Lung microvascular endothelial cell (primary cell): ENCODE results near the gene CHL1. TPM values are rescaled to one million over a fixed set of nuclear protein-coding genes. Genes with fewer than 3 reads are reported as not detected.

Experiments
- DNase-seq, 2 donors: peaks; one replicate each; pipeline versions ENCODE4 v3.0.0 to v3.0.0-alpha.2; 2010; ENCODE audit warnings: low read depth in 2 of 2
- total RNA-seq: library from RNA; depleted of rRNA; stranded (reverse); fragments of >200 nt; gene quantifications from 2 replicates; pipeline ENCODE4 v1.2.1, GENCODE V29; 2014

Gene CHL1
- total RNA-seq, 1 donor from 2014 or later, result not detected

GRCh38 chr3:278300-279064 lies 81.9 kb downstream of the CHL1 start:
- DNase-seq, result no peak

- no peak for DNase-seq
Observed at GRCh38 chr3:279325-279724, 82.8 kb downstream of the CHL1 start.

GRCh38 chr3:280681-281080 lies 84.1 kb downstream of the CHL1 start:
- DNase-seq, result no peak

DNA sequence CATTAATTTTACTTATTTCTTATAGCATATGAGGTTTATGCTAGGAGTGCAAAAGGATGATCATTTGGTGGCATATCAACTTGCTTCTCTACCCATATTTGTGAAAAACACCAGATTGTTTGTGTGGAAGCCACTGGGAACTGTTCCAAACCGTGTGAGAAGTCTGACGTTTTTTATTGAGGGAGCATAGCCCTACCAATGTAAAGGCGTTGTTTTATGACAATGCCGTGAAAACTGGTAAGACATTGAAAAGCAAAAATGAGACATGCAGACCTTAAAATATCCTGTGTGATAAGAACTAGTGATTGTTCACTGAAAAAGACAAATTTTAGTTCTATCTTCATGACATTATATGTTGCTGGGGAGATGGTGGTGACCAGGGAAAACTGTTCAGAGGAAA lies 87.8 kb downstream of the CHL1 start:
- DNase-seq, result no peak

DNA sequence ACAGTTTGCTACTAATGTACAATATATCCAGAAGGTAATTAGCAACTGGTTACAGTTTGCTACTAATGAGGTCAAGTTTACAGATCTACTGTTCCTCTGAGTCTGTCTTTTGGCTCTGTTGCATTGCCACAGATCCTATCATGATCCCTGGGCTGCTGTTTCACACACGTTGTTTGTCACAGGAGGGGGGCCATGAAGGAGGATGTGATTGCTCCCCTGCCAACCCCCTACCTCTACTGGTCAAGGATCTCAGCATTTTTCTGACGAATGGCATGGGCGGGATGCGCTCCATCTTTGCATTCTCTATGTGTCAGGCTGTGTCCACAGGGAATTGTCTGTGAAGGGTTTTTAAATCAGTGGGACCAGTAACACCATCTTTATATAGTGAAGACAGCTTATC lies 91.9 kb downstream of the CHL1 start:
- DNase-seq, result no peak

- no peak for DNase-seq
Observed at GRCh38 chr3:291028-291427, 94.5 kb downstream of the CHL1 start.

- no peak for DNase-seq
Observed at GRCh38 chr3:291646-292436, 95.3 kb downstream of the CHL1 start.

DNA sequence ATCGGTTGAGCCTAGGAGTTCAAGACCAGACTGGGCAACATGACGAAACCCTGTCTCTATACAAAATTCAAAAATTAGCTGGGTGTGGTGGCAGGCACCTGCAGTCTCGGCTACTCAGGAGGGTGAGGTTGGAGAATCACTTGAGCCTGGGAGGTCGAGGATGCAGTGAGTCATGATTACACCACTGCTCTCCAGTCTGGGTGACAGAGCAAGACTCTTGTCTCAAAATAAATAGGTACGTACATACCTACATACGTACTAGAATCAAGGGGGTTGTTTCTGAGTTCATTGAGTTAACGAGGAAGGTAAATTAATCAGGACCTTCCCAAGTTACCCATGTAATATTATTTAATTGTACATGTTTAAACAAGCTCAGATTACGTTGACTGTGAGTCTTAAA lies 97.5 kb downstream of the CHL1 start:
- no peak for DNase-seq

GRCh38 chr3:294581-294980 lies 98.0 kb downstream of the CHL1 start:
- no peak for DNase-seq

DNA sequence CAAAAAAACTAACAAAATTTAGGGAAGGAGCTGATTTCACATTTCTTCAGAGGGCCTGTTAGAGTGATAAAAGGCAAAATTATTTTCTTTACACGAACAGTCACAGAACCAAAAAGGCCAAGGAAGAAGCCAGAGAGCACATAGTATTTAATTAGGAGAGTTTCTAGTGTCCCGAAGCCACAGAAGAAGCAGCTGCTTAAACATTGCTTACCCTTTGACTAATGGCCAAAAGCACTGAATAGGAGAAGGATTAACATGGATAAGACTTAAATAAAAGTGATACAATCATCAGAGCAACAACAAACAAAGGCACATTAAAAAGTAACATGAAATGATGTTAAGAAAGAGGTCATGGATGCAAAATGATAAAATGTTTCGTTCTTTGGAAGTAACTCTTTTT lies 98.6 kb downstream of the CHL1 start:
- no peak for DNase-seq

- DNase-seq, result no peak
Observed at GRCh38 chr3:297585-297984, 101.0 kb downstream of the CHL1 start.

DNA sequence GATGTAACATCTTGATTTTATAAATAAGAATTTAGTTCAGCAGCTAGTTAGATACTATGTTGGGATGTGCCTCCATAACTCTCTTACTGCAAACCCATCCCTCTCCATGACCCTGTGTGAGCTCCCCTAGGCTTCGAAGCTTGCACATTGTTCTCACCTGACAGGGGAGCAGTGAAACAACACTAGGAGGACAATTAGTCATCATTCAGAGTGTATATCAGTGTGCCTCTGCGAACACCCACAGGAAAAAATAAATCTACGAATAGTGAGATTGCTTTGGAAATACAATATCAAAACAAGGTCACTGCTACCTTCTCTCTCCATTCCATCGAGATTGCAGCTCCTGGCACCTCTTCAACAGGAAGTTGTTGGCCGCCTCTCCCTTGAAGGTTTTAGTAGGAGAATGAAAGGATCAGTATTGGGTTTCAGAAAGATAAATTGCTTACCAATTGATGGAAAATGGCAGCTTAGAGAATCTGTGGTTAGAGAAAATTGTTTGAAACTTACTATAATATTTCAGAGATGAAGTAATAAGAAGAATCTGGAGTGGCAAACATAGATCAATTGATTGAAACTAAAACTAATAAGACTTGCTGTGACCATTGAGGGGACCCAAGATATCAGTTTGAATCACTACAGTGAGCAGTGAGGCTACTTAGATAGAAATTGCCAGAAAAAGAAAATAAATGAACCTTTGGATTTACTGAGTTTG lies 103.2 kb downstream of the CHL1 start:
- DNase-seq, result no peak

- DNase-seq, result no peak
Observed at GRCh38 chr3:307182-307581, 110.6 kb downstream of the CHL1 start.

GRCh38 chr3:308597-309321 lies 112.2 kb downstream of the CHL1 start:
- DNase-seq, result no peak

- no peak for DNase-seq
Observed at GRCh38 chr3:312160-312733, 115.7 kb downstream of the CHL1 start.

DNA sequence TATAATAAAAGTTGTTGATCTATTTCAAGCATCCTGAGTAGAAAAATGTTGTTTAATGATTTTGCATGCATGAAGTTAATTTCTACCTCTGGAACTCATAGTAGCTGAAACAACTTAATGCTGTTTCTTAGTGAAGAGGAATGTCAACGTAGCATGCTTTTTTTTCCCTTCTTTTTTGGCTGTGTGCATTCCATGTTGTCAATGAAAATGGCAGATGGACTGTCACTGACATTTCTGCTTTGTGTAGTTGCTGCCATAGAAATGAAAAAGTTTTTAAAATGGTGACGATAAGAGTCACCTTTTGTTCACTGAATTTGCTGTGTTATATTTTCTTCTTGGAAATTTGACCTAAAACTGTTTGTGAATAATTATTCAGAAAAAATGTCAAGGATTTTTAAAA lies 116.3 kb downstream of the CHL1 start:
- no peak for DNase-seq

DNA sequence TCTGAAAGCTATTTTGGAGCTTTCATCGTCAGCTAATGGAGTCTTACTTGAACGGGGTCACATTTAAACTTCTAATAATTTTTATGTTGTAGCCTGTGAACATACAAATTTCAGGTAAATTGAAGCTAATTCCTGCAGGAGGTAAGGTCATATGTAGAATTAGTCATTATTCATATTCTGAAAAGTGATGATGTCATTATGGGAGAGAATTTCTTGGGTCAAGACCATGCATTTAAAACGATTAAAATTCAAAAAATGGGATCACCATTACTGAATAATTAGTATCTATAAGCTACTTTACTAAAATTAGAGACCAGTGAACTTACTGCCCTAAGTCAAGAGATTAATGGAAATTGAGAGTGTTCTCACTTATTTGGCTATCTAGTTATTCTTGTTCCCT lies 120.4 kb downstream of the CHL1 start:
- no peak for DNase-seq

DNA sequence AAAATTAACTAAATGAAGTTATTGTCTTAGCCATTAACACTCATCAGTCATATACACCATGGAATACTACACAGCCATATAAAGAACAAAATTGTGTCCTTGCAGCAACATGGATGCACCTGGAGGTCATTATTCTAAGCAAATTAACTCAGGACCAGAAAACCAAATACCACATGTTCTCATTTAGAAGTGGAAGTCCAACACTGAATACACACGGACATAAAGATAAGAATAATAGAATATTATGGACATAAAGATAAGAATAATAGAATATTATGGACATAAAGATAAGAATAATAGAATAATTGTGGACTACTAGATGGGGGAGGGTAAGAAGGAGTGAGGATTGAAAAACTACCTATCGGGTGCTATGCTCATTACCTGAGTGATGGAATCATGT lies 122.3 kb downstream of the CHL1 start:
- DNase-seq, result no peak

DNA sequence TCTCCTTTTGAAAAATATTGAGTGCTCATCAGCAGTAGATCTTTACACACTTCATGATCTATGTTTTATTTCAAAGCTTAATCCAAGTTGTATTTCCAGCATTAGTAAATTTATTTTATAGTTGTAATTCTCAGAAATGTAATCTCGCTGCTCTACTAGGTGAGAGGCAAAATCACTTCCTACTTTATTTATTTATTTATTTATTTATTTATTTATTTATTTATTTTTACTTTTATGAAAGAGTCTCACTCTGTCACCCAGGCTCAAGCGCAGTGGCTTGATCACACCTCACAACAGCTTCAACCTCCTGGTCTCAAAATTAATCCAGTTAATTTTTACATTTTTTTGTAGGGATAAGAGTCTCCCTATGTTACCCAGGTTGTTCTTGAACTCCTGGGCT lies 127.9 kb downstream of the CHL1 start:
- no peak for DNase-seq

GRCh38 chr3:325495-325894 lies 128.9 kb downstream of the CHL1 start:
- no peak for DNase-seq

GRCh38 chr3:330494-331115 lies 134.0 kb downstream of the CHL1 start:
- no peak for DNase-seq
